ENCODE data around the gene MAP3K13.
"Not testable (repeated sequence)": the region's sequence is repeated elsewhere in the genome, so short reads cannot be mapped to it uniquely, and the experiment has no call there.

MAP3K13 gene

DNA sequence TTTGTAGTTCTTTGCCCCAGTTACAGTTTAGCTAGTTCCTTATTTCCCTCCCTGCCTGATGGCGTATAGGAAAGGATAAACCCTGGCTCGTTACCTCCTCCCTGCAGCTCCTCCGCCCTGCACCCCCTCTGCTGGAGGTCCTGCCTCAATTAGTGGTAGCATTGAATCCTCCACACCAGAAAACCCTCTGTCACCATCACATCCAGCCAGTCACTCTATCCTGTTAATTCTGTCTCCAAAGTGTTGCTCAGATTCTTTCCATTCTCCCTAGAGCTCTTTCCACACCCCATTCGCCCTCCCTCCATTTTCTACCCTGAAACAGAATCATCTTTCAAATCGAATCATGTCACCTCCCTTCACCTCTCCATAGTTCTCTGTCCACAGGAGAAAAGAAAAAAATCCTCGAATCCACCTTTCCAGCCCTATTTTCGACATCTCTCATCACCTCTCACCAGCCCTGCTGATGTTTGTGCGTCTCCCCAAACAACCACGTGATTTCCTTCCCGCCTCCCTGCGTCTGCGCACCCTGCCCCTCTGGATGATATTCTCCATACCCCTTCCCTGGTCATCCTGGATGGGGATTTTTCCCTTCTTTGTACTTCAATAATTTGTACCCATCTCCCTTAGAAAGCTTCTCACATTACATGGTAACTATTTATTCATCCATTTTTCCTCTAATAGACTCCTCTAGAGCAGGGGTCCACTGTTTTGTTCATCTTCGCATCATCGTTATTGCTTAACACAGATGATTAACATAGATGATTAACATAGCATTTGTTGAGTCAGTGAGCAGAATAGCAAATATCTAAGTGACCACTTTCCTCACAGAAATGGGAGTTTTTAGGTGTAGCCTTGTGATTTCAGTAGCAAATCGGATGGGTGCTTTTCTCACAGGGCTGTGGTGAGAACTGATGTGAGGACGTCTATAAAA lies 37.1 kb downstream of the MAP3K13 start:
- DNase-seq, result no peak

- DNase-seq, result no peak
Measured at GRCh38 chr3:185400866-185401265, 37.9 kb downstream of the MAP3K13 start.

- DNase-seq, result no peak
Measured at GRCh38 chr3:185401319-185401955, 38.5 kb downstream of the MAP3K13 start.

GRCh38 chr3:185402561-185402960 lies 39.6 kb downstream of the MAP3K13 start:
- no peak for DNase-seq

GRCh38 chr3:185403002-185403401 lies 40.1 kb downstream of the MAP3K13 start:
- no peak for DNase-seq

- no peak for DNase-seq
Measured at GRCh38 chr3:185405243-185405642, 42.3 kb downstream of the MAP3K13 start.

DNA sequence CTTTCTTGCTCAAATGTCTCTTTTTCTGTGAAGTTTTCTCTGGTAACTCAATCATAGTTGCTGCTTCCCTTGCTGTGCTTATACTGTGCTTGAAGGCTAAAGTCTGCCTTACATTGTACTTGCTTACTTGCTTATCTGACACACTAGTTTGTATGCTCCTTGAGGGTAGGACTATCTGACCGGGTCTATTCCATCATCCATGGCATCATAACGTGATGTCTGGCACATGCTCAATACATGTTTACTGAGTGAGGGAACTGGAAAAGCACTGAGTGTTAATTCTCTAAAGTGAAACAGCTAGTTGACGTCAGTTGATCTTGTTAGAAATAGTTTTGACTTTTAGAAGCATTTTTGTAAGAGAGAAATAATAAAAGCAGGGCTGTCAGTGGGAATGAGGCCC lies 42.7 kb downstream of the MAP3K13 start:
- no peak for DNase-seq

- DNase-seq, result no peak
Measured at GRCh38 chr3:185406121-185406620, 43.2 kb downstream of the MAP3K13 start.

GRCh38 chr3:185409957-185410356 lies 47.0 kb downstream of the MAP3K13 start:
- no peak for DNase-seq

- no peak for DNase-seq
Measured at GRCh38 chr3:185411133-185411532, 48.2 kb downstream of the MAP3K13 start.

GRCh38 chr3:185416513-185416912 lies 53.6 kb downstream of the MAP3K13 start:
- DNase-seq, result no peak

DNA sequence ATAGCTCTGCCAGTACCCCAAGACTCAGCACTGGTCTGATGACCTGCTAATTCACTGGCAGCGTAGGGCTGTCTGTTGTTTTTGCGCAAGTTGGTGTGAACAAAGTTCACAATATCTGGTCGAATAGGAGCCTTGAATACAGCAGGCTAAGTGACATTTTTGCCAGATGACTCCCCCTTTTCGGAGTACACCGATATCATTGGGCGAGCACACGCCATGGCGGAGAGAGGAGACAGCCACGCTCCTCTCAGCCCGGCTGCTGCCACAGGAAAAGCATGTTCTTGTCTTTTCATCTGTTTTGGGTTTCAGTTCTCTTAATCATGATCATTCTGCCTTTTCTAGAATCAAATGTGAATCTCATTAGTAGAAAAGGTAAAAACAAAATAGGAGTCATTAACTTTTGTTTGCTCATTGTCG lies 55.6 kb downstream of the MAP3K13 start:
- DNase-seq, result not testable (repeated sequence)

GRCh38 chr3:185420762-185421161 lies 57.8 kb downstream of the MAP3K13 start:
- no peak for DNase-seq

DNA sequence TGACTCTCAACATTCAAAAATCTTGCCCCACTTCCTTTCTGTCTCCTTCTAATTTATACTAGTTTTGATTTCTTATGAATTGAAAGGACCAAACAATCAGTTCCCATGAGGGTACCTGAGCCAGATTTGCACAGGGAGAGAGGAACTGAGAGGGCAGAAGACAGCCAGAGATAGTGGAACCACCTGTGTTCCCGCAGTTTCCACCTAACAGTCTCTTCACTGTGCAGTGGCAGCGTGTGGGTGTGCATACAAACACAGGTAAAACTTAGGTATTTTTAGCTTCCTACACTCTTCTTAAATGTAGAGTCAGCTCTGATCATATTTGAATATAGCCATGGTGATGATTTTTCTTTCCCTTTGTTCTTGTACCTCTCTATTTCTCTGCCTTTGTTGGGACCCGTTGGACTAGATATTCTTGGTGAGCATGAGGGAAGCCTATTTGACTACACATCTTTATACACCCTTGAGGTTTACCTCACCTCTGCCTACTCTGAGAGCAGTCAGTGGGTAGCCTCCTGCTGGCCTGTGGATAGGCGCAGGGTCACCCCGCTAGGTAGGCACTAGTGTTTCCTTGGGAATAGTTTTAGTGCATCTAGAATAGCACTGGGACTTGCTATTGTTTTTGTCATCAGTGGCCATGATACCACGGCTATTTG lies 58.8 kb downstream of the MAP3K13 start:
- no peak for DNase-seq

- no peak for DNase-seq
Measured at GRCh38 chr3:185422677-185423076, 59.7 kb downstream of the MAP3K13 start.

DNA sequence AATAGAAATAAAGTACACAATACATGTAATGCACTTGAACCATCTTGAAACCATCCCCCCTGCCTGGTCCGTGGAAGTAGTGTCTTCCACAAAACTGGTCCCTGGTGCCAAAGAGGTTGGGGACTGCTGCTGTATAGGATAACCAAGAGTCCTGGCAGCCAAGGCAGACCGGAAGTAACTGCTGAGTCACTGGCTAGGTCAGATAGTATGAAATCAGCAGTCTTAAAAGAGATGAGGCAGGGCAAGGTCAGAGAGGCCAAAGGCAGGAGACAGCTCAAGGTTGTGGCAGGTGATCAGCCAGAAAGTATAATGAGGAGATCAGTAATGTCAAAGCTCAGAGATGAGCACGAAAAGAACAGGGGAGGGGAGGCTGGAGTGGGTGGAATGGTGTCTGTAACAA lies 60.2 kb downstream of the MAP3K13 start:
- no peak for DNase-seq

GRCh38 chr3:185424435-185424834 lies 61.5 kb downstream of the MAP3K13 start:
- no peak for DNase-seq

DNA sequence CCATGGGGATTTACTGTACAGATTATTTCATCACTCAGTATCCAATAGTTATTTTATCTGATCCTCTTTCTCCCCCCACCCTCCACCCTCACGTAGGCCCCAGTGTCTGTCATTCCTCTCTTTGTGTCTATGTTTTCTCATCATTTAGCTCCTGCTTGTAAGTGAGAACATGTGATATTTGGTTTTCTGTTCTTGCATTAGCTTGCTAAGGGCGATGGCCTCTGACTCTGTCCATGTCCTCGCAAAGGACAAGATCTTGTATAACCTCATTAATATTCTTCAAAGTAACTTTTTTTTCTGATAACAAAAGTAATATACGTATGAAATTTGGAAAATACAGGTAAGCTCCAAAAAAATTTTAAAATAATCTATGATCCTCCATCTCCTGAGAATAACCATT lies 67.4 kb downstream of the MAP3K13 start:
- no peak for DNase-seq

DNA sequence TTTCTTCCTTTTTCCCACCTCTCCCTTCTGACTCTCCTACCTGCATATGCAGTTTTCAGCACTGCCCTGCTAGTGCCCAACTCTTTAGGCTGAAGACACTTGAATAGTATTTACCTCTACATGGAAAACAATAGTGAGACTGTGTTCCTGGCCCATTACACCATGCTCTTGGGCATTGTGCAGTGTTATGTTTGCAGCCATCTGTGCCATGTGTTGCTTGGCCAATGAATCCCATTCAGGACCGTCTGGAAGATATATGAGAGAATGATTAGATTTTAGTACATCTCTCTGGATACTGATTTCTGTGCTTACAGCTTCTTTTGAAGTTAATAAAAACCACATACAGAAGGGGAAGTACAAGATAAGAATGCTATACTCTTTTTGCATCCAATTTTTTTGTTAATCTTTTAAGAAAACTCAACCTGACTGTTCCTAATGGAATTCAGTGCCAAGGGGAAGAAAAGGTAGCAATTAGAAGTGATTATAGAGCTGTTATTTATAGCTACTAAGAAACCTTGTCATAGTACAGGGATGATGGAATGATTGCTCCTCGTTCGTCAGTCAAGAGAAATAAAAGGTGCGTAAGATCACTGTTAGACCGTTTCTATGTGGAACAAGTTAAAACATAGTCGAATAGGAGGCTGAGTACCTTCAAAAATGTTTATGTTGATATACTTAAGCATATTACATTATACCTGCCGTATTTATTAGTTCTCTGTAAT lies 77.0 kb downstream of the MAP3K13 start:
- DNase-seq, result no peak

DNA sequence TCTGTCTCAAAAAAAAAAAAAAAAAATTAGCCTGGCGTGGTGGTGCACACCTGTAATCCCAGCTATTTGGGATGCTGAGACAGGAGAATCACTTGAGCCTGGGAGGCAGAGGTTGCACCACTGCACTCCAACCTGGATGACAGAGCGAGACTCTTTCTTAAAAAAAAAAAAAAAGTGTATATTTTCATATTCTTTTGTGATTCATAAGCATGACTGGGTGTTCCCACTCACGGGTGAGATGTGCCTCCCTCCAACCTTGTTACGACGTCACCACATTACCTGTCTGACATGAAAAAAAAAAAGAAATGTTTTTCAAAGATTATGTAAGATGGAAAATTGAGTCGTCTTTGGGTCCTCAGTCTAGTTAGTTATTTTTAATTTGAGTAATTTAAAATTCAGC lies 79.1 kb downstream of the MAP3K13 start:
- DNase-seq, result no peak

DNA sequence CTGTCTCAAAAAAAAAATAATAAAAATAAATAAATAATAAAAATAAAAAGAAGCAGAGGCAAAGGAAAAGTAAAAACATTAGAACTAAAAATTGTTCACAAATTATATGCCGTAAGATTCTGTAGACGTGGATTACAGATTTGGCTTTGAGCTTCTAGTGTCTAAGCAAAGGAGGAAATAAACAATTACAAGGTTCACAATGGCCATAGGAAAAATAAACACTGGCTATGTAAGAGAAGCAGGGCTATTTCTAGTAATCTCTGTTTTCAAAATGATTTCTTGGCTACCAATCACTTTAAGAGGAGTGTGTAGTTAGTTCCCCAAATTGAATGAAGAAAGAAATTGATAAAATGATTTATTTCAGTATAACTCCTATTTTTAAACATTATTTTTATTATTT lies 81.4 kb downstream of the MAP3K13 start:
- no peak for DNase-seq

DNA sequence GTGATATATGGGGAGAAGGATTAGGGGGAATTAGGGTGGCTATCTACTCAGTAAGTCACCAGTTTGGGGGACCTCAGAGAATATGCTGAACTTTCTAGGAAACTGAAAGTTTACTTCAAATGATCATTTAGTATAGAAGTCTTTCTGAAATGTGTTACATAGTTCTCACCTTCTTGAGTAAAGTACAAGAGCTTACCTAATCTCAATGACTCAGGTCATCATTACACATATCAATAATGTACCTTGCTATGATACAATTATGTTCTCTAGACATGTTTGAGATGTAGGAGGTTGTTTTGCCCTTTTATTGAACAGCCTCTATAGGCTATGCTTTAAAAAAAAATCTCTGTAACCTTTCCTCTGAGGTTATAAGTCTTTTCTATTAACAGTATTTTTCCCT lies 85.2 kb downstream of the MAP3K13 start:
- no peak for DNase-seq

DNA sequence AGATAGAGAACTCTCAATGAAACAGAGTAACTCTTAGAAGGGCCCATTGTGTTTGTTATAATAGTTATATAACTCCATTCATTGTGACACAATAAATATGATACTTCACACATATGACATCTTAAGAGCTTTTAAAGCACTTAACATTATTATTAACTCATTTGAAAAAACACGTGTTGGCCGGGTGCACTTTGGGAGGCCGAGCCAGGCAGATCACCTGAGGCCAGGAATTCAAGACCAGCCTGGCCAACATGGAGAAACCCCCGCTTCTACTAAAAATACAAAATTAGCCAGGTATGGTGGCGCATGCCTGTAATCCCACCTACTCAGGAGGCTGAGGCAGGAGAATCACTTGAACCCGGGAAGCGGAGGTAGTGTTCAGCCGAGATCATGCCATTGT lies 88.5 kb downstream of the MAP3K13 start:
- not testable (repeated sequence) for DNase-seq

Data from activated CD4-positive, alpha-beta T cell treated with anti-CD3 and anti-CD28 coated beads, Interleukin-2, amount 50 U/mL, for 16 hours (primary cell).